Small intestine (tissue), 7 donors: ENCODE results near the gene ALPP. TPM values are rescaled to one million over a fixed set of nuclear protein-coding genes. Genes with fewer than 3 reads are reported as not detected.
"Not testable (repeated sequence)": the region's sequence is repeated elsewhere in the genome, so short reads cannot be mapped to it uniquely, and the experiment has no call there.

ENCODE experiments used
- DNase-seq, 2 donors: peaks; one replicate each; pipeline versions ENCODE4 v3.0.0 to v3.0.0-alpha.2; 2013
- FAIRE-seq: peaks from 2 replicates; lab custom pipeline; 2012; peaks lifted over from hg19 to GRCh38; lab: Jason Lieb, UNC
- H3K27ac ChIP-seq, 3 donors: one replicate each; pipeline ENCODE4 v1.5.1; 2013; ENCODE audit warnings: low read length in 2 of 3, mild to moderate bottlenecking in 2 of 3, control low read depth in 1 of 3, inconsistent platforms in 1 of 3, low read depth in 1 of 3, moderate library complexity in 1 of 3
- H3K27me3 ChIP-seq, 3 donors: one replicate each; pipeline ENCODE4 v1.6.1; 2013; ENCODE audit warnings: low read length in 3 of 3, inconsistent platforms in 1 of 3; ENCODE audit not compliant: control insufficient read depth in 3 of 3, insufficient read depth in 3 of 3
- H3K36me3 ChIP-seq, 3 donors: one replicate each; pipeline ENCODE4 v1.6.1; 2013; ENCODE audit warnings: low read length in 3 of 3, inconsistent platforms in 1 of 3, low read depth in 1 of 3, mild to moderate bottlenecking in 1 of 3, moderate library complexity in 1 of 3; ENCODE audit not compliant: control insufficient read depth in 3 of 3, insufficient read depth in 2 of 3
- H3K4me1 ChIP-seq, 3 donors: one replicate each; pipeline ENCODE4 v1.6.1; 2013; ENCODE audit warnings: low read length in 2 of 3, inconsistent platforms in 1 of 3, low read depth in 1 of 3, mild to moderate bottlenecking in 1 of 3, moderate library complexity in 1 of 3; ENCODE audit not compliant: control insufficient read depth in 3 of 3, insufficient read depth in 2 of 3
- H3K4me3 ChIP-seq, 3 donors: one replicate each; pipeline ENCODE4 v1.5.1; 2013; ENCODE audit warnings: low read length in 3 of 3, control low read depth in 1 of 3, inconsistent platforms in 1 of 3, low read depth in 1 of 3, mild to moderate bottlenecking in 1 of 3, moderate library complexity in 1 of 3
- H3K9me3 ChIP-seq, 2 donors: one replicate each; pipeline ENCODE4 v1.6.1; 2013; ENCODE audit warnings: low read depth in 1 of 2, low read length in 1 of 2; ENCODE audit not compliant: control insufficient read depth in 2 of 2, insufficient read depth in 1 of 2
- WGBS, 3 donors: extraction: QIAGEN DNeasy Blood & Tissue Kit; methylation state at CpG; one replicate each; pipeline ENCODE4 v1.1.7; 2013; 5-methylcytosine and 5-hydroxymethylcytosine counted together
- polyA plus RNA-seq, 4 donors: library from polyadenylated mRNA; stranded (reverse) in 3 of 4; unstranded in 1 of 4; fragments of 200-250 nt in 3 of 4; fragments of 120-200 nt in 1 of 4; gene quantifications; one replicate each; pipeline versions ENCODE4 v1.2.1 to v1.2.3, GENCODE V29; 2013
- donor health status: healthy with polysubstance abuse.
- donor health status: control.
- donor health status: control.
- donor health status: Bipolar disorder and iron deficiency.
- donor health status: healthy.

ALPP gene
- polyA plus RNA-seq, 4 donors: 0.01 TPM; not detected in 3

GRCh38 chr2:232370007-232370406 lies 8.5 kb upstream of the ALPP start:
- H3K4me1 ChIP-seq, H3K36me3 ChIP-seq, H3K27ac ChIP-seq, FAIRE-seq, H3K4me3 ChIP-seq, DNase-seq, H3K9me3 ChIP-seq, H3K27me3 ChIP-seq: not testable (repeated sequence)
- WGBS, 3 donors: 22 to 42% (median 31%) methylated on average over 8 to 10 of the region's 12 CpGs

GRCh38 chr2:232372231-232373208 lies 6.0 kb upstream of the ALPP start:
- 93 to 95% (median 93%) methylated on average over 18 of the region's 18 CpGs for WGBS, 3 donors
- no peak overlapping the region for H3K4me3 ChIP-seq
- no peaks in the 10 kb centered on the region for H3K36me3 ChIP-seq
- peaks cover 0 to 6% (median 0%) of the 10 kb centered on the region in 3 donors for H3K27me3 ChIP-seq
- no peaks in the 10 kb centered on the region for H3K4me1 ChIP-seq
- H3K27ac ChIP-seq: no peak overlapping the region
- FAIRE-seq (no peak), DNase-seq (no peak)
- no peaks in the 10 kb centered on the region for H3K9me3 ChIP-seq

- Histone ChIP-seq H3K27me3 (peaks cover 0 to 5% (median 0%) of the 10 kb centered on the region in 3 donors), H3K9me3 (no peaks in the 10 kb centered on the region), H3K4me3 (no peak overlapping the region), H3K4me1 (no peaks in the 10 kb centered on the region), H3K27ac (no peak overlapping the region), H3K36me3 (no peaks in the 10 kb centered on the region)
- FAIRE-seq (no peak), DNase-seq (no peak)
- WGBS, 3 donors: 76 to 83% (median 83%) methylated on average over 1 of the region's 1 CpG
Measured at GRCh38 chr2:232374356-232374755, 4.2 kb upstream of the ALPP start.

- no peaks in the 10 kb centered on the region for H3K9me3 ChIP-seq
- H3K4me3 ChIP-seq: no peak overlapping the region
- H3K27me3 ChIP-seq: peaks cover 0 to 5% (median 0%) of the 10 kb centered on the region in 3 donors
- FAIRE-seq: no peak
- DNase-seq: no peak
- H3K36me3 ChIP-seq: no peaks in the 10 kb centered on the region
- H3K27ac ChIP-seq: no peak overlapping the region
- 74 to 84% (median 83%) methylated on average over 12 of the region's 12 CpGs for WGBS, 3 donors
- no peaks in the 10 kb centered on the region for H3K4me1 ChIP-seq
Measured at GRCh38 chr2:232375164-232375563, 3.4 kb upstream of the ALPP start.

- Histone ChIP-seq H3K9me3 (no peaks in the 10 kb centered on the region), H3K36me3 (no peaks in the 10 kb centered on the region), H3K4me1 (no peaks in the 10 kb centered on the region), H3K4me3 (no peak overlapping the region), H3K27me3 (peaks cover 0 to 6% (median 0%) of the 10 kb centered on the region in 3 donors), H3K27ac (no peak overlapping the region)
- FAIRE-seq: no peak
- DNase-seq: no peak
- WGBS, 3 donors: 81 to 89% (median 84%) methylated on average over 4 of the region's 4 CpGs
Measured at GRCh38 chr2:232376260-232376659, 2.3 kb upstream of the ALPP start.

GRCh38 chr2:232376713-232377112 lies 1.8 kb upstream of the ALPP start:
- Histone ChIP-seq H3K27ac (no peak overlapping the region), H3K4me1 (no peaks in the 10 kb centered on the region), H3K9me3 (no peaks in the 10 kb centered on the region), H3K27me3 (peaks cover 0 to 8% (median 0%) of the 10 kb centered on the region in 3 donors), H3K4me3 (no peak overlapping the region), H3K36me3 (no peaks in the 10 kb centered on the region)
- WGBS, 3 donors: 81 to 87% (median 85%) methylated on average over 7 of the region's 7 CpGs
- no peak for DNase-seq
- no peak for FAIRE-seq

- Histone ChIP-seq H3K4me3 (no peak overlapping the region), H3K27me3 (peaks cover 0 to 14% (median 0%) of the 10 kb centered on the region in 3 donors), H3K36me3 (no peaks in the 10 kb centered on the region), H3K9me3 (no peaks in the 10 kb centered on the region), H3K27ac (no peak overlapping the region), H3K4me1 (no peaks in the 10 kb centered on the region)
- no peak for FAIRE-seq
- DNase-seq: no peak
- 86 to 87% (median 87%) methylated on average over 7 of the region's 7 CpGs for WGBS, 3 donors
Measured at GRCh38 chr2:232377319-232377718, 1.2 kb upstream of the ALPP start.

GRCh38 chr2:232377841-232378734 lies 463 bp upstream of the ALPP start:
- WGBS, 3 donors: 63 to 76% (median 75%) methylated on average over 15 to 17 of the region's 17 CpGs
- Histone ChIP-seq H3K36me3 (no peaks in the 10 kb centered on the region), H3K27me3 (peaks cover 0 to 22% (median 0%) of the 10 kb centered on the region in 3 donors), H3K27ac (no peak overlapping the region), H3K4me1 (no peaks in the 10 kb centered on the region), H3K4me3 (no peak overlapping the region), H3K9me3 (no peaks in the 10 kb centered on the region)
- FAIRE-seq (no peak), DNase-seq (no peak)
